T-cell (primary cell): ENCODE results near the gene NEU1. TPM values are rescaled to one million over a fixed set of nuclear protein-coding genes. Genes with fewer than 3 reads are reported as not detected.
A peak's percentile ranks its signal among the peaks of the same experiment; 100 is the strongest.

ENCODE experiments used
- ATAC-seq, 4 experiments: fragments of 200-7000 bp in 3 of 4; fragments of 150-1000 bp in 1 of 4; cut with Tn5 transposase; replicated peaks in 1 of 4; 1 replicate in 3 of 4; 2 replicates in 1 of 4; pipeline ENCODE4 v1.10.0; 2021; ENCODE audit warnings: moderate library complexity in 3 of 4, mild to moderate bottlenecking in 2 of 4, moderate number of reproducible peaks in 1 of 4
- CTCF ChIA-PET, 2 donors: fragments of 300-600 bp; sonication (Branson Sonifier 250); formaldehyde crosslinking; loops; one replicate each; lab custom pipeline; 2022; ENCODE audit warnings: antibody characterized with exemption in 2 of 2; lab: Charles Lee
- POLR2A ChIA-PET, 2 donors: fragments of 300-600 bp; sonication (Branson Sonifier 250); formaldehyde crosslinking; loops; one replicate each; lab custom pipeline; 2022; ENCODE audit warnings: antibody characterized with exemption in 2 of 2; lab: Charles Lee
- DNase-seq, 35 experiments: peaks; one replicate each; pipeline versions ENCODE4 v3.0.0 to v3.0.0-alpha.2; 2013 to 2023
- H3K27ac ChIP-seq: one replicate; pipeline ENCODE4 v1.5.1; 2013; ENCODE audit warnings: low read length
- H3K27me3 ChIP-seq, 2 experiments: replicated peaks in 1 of 2; 1 replicate in 1 of 2; 2 replicates in 1 of 2; pipeline versions ENCODE4 v1.6.1 to v1.7.0; 2013; ENCODE audit warnings: low read length in 1 of 2, mixed read lengths in 1 of 2; ENCODE audit not compliant: control insufficient read depth in 2 of 2, insufficient read depth in 2 of 2; ENCODE audit errors: extremely low read depth in 1 of 2
- H3K36me3 ChIP-seq, 2 donors: 1 replicate in 1 of 2; 2 replicates in 1 of 2; pipeline versions ENCODE4 v1.6.1 to v1.7.0; 2013; ENCODE audit warnings: low read length in 1 of 2; ENCODE audit not compliant: control insufficient read depth in 2 of 2, insufficient read depth in 1 of 2; ENCODE audit errors: extremely low read depth in 1 of 2
- H3K4me1 ChIP-seq, 2 experiments: 1 replicate in 1 of 2; 2 replicates in 1 of 2; pipeline versions ENCODE4 v1.6.1 to v1.7.0; 2013; ENCODE audit warnings: low read length in 2 of 2, mixed read lengths in 1 of 2; ENCODE audit not compliant: insufficient read depth in 2 of 2, control insufficient read depth in 1 of 2; ENCODE audit errors: extremely low read depth in 1 of 2
- H3K4me3 ChIP-seq, 2 donors: 1 replicate in 1 of 2; 2 replicates in 1 of 2; pipeline versions ENCODE4 v1.5.1 to v1.7.0; 2013; ENCODE audit warnings: mild to moderate bottlenecking in 2 of 2, low read length in 1 of 2, moderate library complexity in 1 of 2; ENCODE audit not compliant: control insufficient read depth in 1 of 2; ENCODE audit errors: extremely low read depth in 1 of 2
- H3K9me3 ChIP-seq: 2 replicates; pipeline ENCODE4 v1.7.0; 2013
- H3K27ac Mint-ChIP-seq, 2 donors: one replicate each; pipeline ENCODE4 v1.8.0; 2020 to 2021; ENCODE audit warnings: mild to moderate bottlenecking in 2 of 2, mixed read lengths in 2 of 2
- H3K27me3 Mint-ChIP-seq, 2 donors: one replicate each; pipeline ENCODE4 v1.8.0; 2021 to 2022; ENCODE audit warnings: mixed read lengths in 2 of 2
- H3K36me3 Mint-ChIP-seq: one replicate; pipeline ENCODE4 v1.8.0; 2021; ENCODE audit warnings: mixed read lengths
- H3K4me1 Mint-ChIP-seq, 3 donors: one replicate each; pipeline ENCODE4 v1.8.0; 2020 to 2022; ENCODE audit warnings: mixed read lengths in 3 of 3, mild to moderate bottlenecking in 1 of 3
- H3K4me3 Mint-ChIP-seq, 3 donors: one replicate each; pipeline ENCODE4 v1.8.0; 2020 to 2022; ENCODE audit warnings: mild to moderate bottlenecking in 3 of 3, mixed read lengths in 3 of 3, moderate library complexity in 3 of 3
- H3K9me3 Mint-ChIP-seq, 3 donors: one replicate each; pipeline ENCODE4 v1.8.0; 2020 to 2022; ENCODE audit warnings: mixed read lengths in 3 of 3
- WGBS: methylation state at CpG from one replicate; pipeline ENCODE4 v1.1.5; 2013; ENCODE audit warnings: missing lambda C conversion rate; ENCODE audit not compliant: insufficient coverage; 5-methylcytosine and 5-hydroxymethylcytosine counted together
- total RNA-seq, 35 experiments: library from RNA in 6 of 35; stranded (reverse) in 6 of 35; fragments of 120-200 nt in 1 of 35; gene quantifications; one replicate each; pipeline versions ENCODE4 v1.2.1 to v1.2.4 and lab custom pipeline; 2013 to 2026

Gene NEU1
- total RNA-seq, 5 donors from 2014 or later (not counting 1 experiment from before 2014, with no cell fraction given), result 15.9 to 29.2 (median 19.9) TPM

- Mint-ChIP-seq H3K4me1 (peaks cover 37 to 40% (median 37%) of the 10 kb centered on the region in 3 donors), H3K27me3 (no peaks in the 10 kb centered on the region), H3K4me3 (peak within 1 kb of the TSS; percentile 95 to 99 (median 96)), H3K36me3 (peaks cover 10% of the 10 kb centered on the region), H3K27ac (peak within 1 kb of the TSS; percentile 95 to 97), H3K9me3 (no peaks in the 10 kb centered on the region)
- H3K27me3 ChIP-seq, result no peaks in the 10 kb centered on the region
- CTCF ChIA-PET, result interaction anchor here in 1 of 2 donors (0.5 to 1.9 kb wide), 6 partner anchors 10 to 172 kb away, joined by 3 to 7 read pairs (median 6); partner anchors contain the start of gene NEU1
- peaks cover 12 to 47% of the 10 kb centered on the region in 2 experiments for H3K4me1 ChIP-seq
- peaks cover 3 to 26% of the 10 kb centered on the region in 2 donors for H3K36me3 ChIP-seq
- H3K4me3 ChIP-seq, result peak within 1 kb of the TSS; percentile 98 to 100
- H3K9me3 ChIP-seq, result no peaks in the 10 kb centered on the region
- under 1% methylated on average over 38 of the region's 49 CpGs for WGBS
- ATAC-seq (peak; percentile 58 to 68 (median 61)), DNase-seq (peak; percentile 69 to 92 (median 82))
- POLR2A ChIA-PET, result interaction anchor here (0.6 to 1.3 kb wide), 8 partner anchors 9 to 1549 kb away, joined by 3 to 8 read pairs (median 5); partner anchors contain the start of genes DDR1 (in 1 of the 2), DDX39B (in 1 of the 2), NELFE (in 1 of the 2) and NEU1 (in 1 of the 2)
- peak within 1 kb of the TSS; percentile 90 for H3K27ac ChIP-seq
These were observed 35.2 kb upstream of the NEU1 start, which contains the start of gene EHMT2 for GRCh38 chr6:31897612-31898382. Gene EHMT2 (minus strand): TSS chr6:31897698. CDS start chr6:31897677, 21 bp downstream.

GRCh38 chr6:31896856-31897611, 34.4 kb upstream of the NEU1 start:
- Histone ChIP-seq H3K36me3 (peaks cover 6 to 34% of the 10 kb centered on the region in 2 donors), H3K27me3 (no peaks in the 10 kb centered on the region), H3K4me3 (peak overlapping the region; percentile 98 to 100), H3K27ac (peak overlapping the region; percentile 78), H3K4me1 (peaks cover 12 to 41% of the 10 kb centered on the region in 2 experiments), H3K9me3 (no peaks in the 10 kb centered on the region)
- peak in 6 of 35 experiments; percentile 5 to 35 (median 14) for DNase-seq
- Mint-ChIP-seq H3K27ac (peak overlapping the region; percentile 88 to 91), H3K9me3 (no peaks in the 10 kb centered on the region), H3K4me3 (peak overlapping the region; percentile 83 to 96 (median 95)), H3K36me3 (peaks cover 17% of the 10 kb centered on the region), H3K4me1 (peaks cover 31 to 34% (median 32%) of the 10 kb centered on the region in 3 donors), H3K27me3 (no peaks in the 10 kb centered on the region)
- peak; percentile 0 to 16 (median 4) for ATAC-seq
- ChIA-PET POLR2A (interaction anchor here (0.6 to 0.7 kb wide), 3 partner anchors 271 to 1013 kb away, joined by 3 to 6 read pairs (median 5); partner anchors contain the start of gene DDR1 (in 1 of the 2)), CTCF (interaction anchor here in 1 of 2 donors (0.6 to 1.9 kb wide), 5 partner anchors 9 to 172 kb away, joined by 4 to 7 read pairs (median 6); partner anchors contain the start of gene NEU1)
- WGBS, result 2% methylated on average over 26 of the region's 62 CpGs

- H3K4me3 ChIP-seq, result peak overlapping the region in 1 of 2 donors; percentile 100
- Mint-ChIP-seq H3K27ac (peak overlapping the region; percentile 88 to 91), H3K4me1 (peaks cover 31 to 34% (median 32%) of the 10 kb centered on the region in 3 donors), H3K4me3 (peak overlapping the region; percentile 77 to 85 (median 83)), H3K36me3 (peaks cover 21% of the 10 kb centered on the region), H3K27me3 (no peaks in the 10 kb centered on the region), H3K9me3 (no peaks in the 10 kb centered on the region)
- no peak for DNase-seq
- H3K4me1 ChIP-seq, result peaks cover 12 to 41% of the 10 kb centered on the region in 2 experiments
- H3K9me3 ChIP-seq, result no peaks in the 10 kb centered on the region
- CTCF ChIA-PET, result no interaction called here
- 62% methylated on average over 3 of the region's 4 CpGs for WGBS
- no peaks in the 10 kb centered on the region for H3K27me3 ChIP-seq
- peak overlapping the region; percentile 78 for H3K27ac ChIP-seq
- POLR2A ChIA-PET, result no interaction called here
- H3K36me3 ChIP-seq, result peaks cover 6 to 35% of the 10 kb centered on the region in 2 donors
- ATAC-seq, result no peak
These were observed 33.9 kb upstream of the NEU1 start for GRCh38 chr6:31896493-31896855.

GRCh38 chr6:31892821-31893220, 30.2 kb upstream of the NEU1 start:
- Mint-ChIP-seq H3K4me3 (no peak overlapping the region), H3K27ac (no peak overlapping the region), H3K9me3 (no peaks in the 10 kb centered on the region), H3K27me3 (no peaks in the 10 kb centered on the region), H3K4me1 (peaks cover 10 to 14% (median 11%) of the 10 kb centered on the region in 3 donors), H3K36me3 (peaks cover 37% of the 10 kb centered on the region)
- H3K4me1 ChIP-seq, result peaks cover 3 to 11% of the 10 kb centered on the region in 2 experiments
- no peak for DNase-seq
- ChIA-PET CTCF (no interaction called here), POLR2A (no interaction called here)
- 100% methylated on average over 5 of the region's 6 CpGs for WGBS
- no peaks in the 10 kb centered on the region for H3K9me3 ChIP-seq
- no peaks in the 10 kb centered on the region for H3K27me3 ChIP-seq
- ATAC-seq, result no peak
- H3K27ac ChIP-seq, result no peak overlapping the region
- no peak overlapping the region for H3K4me3 ChIP-seq
- H3K36me3 ChIP-seq, result peaks cover 11 to 59% of the 10 kb centered on the region in 2 donors

GRCh38 chr6:31889331-31889972, 26.8 kb upstream of the NEU1 start:
- no peak for ATAC-seq
- H3K27ac ChIP-seq, result no peak overlapping the region
- ChIA-PET CTCF (interaction anchor here in 1 of 2 donors (0.6 to 0.7 kb wide), 2 partner anchors 9 to 98 kb away, joined by 7 read pairs; no protein-coding TSS in a partner anchor), POLR2A (no interaction called here)
- no CpG with 5 or more reads among the region's 3 CpGs for WGBS
- Mint-ChIP-seq H3K9me3 (no peaks in the 10 kb centered on the region), H3K27me3 (no peaks in the 10 kb centered on the region), H3K4me3 (no peak overlapping the region), H3K36me3 (peaks cover 51% of the 10 kb centered on the region), H3K27ac (no peak overlapping the region), H3K4me1 (no peaks in the 10 kb centered on the region)
- peaks cover 22 to 78% of the 10 kb centered on the region in 2 donors for H3K36me3 ChIP-seq
- no peak overlapping the region for H3K4me3 ChIP-seq
- DNase-seq, result no peak
- H3K9me3 ChIP-seq, result no peaks in the 10 kb centered on the region
- no peaks in the 10 kb centered on the region for H3K4me1 ChIP-seq
- H3K27me3 ChIP-seq, result no peaks in the 10 kb centered on the region
